SK-N-SH treated with all-trans-retinoic acid at 6 μM for 48 hours (cell line): ENCODE data around the gene ATP2B1.

ENCODE experiments used
- RARB ChIP-seq: fragments of 250-450 bp; sonication (Bioruptor Pico); IDR thresholded peaks from 2 replicates; pipeline ENCODE4 v1.8.0; 2021; ENCODE audit warnings: mild to moderate bottlenecking, moderate library complexity
- ZNF70 ChIP-seq: fragments of 450-650 bp; formaldehyde crosslinking; IDR thresholded peaks from 2 replicates; pipeline ENCODE4 v1.5.0; 2020; ENCODE audit warnings: mild to moderate bottlenecking, moderate library complexity
- TF ChIP-seq, protein P1 (sequence below): fragments of 250-450 bp; sonication (Bioruptor Pico); IDR thresholded peaks from 2 replicates; pipeline ENCODE4 v1.8.0; 2020; ENCODE audit warnings: mild to moderate bottlenecking, moderate library complexity, borderline replicate concordance

DNA sequence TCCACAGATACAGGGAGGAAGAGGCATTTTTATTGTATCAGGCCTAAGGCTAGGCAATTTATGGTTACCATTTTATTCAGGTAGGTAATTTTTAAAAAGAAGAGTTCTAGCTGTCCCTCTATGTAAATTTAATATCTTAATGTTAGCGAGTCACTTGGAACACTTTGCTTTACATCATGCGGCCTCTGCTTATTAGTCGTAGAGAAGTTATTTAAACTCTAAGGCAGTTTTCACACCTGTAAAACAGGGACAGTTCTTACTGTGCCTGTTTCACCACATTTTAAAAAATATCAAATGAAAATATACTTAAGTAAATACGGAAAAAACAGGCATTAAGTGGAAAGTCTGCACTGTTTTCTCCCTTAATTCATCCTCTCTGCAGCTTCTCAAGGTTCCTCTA, 111.4 kb downstream of the ATP2B1 start:
- no peak for TF ChIP-seq ZNF70 (CRISPR knock-in tag)
- TF ChIP-seq, protein P1, sequence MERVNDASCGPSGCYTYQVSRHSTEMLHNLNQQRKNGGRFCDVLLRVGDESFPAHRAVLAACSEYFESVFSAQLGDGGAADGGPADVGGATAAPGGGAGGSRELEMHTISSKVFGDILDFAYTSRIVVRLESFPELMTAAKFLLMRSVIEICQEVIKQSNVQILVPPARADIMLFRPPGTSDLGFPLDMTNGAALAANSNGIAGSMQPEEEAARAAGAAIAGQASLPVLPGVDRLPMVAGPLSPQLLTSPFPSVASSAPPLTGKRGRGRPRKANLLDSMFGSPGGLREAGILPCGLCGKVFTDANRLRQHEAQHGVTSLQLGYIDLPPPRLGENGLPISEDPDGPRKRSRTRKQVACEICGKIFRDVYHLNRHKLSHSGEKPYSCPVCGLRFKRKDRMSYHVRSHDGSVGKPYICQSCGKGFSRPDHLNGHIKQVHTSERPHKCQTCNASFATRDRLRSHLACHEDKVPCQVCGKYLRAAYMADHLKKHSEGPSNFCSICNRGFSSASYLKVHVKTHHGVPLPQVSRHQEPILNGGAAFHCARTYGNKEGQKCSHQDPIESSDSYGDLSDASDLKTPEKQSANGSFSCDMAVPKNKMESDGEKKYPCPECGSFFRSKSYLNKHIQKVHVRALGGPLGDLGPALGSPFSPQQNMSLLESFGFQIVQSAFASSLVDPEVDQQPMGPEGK, result no peak
- no peak for TF ChIP-seq RARB (CRISPR knock-in tag)
